Measurements from ENCODE around the gene KRTAP6-1. TPM values are rescaled to one million over a fixed set of nuclear protein-coding genes. Genes with fewer than 3 reads are reported as not detected.

The KRTAP6-1 gene
- total RNA-seq, 6 experiments from 2014 or later: not detected

DNA sequence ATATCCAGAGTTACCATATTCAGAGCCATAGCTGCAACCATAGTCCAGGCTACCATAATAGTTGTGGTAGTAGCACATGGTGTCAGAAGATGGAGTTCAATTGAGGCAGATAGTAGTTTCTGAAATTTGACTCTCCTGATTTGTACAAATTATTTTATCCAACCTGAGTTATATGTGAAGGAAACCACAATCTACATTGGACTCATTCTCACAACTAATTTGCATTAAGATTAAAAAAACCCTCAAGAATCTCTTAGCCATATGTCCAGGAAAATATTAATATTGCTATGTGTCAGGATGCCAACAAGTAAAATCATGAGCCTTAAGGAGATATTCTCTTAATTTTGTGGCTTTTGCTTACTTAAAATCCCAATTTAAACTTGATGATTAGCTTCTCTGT, 23.4 kb downstream of the KRTAP6-1 start, which contains the start of gene KRTAP22-2:
Gene KRTAP22-2 (minus strand): TSS at position 101 of the 400 bp plus-strand sequence.
- Histone ChIP-seq H3K27me3 (no peaks in the 10 kb centered on the region), H3K4me3 (no peak within 1 kb of the TSS), H3K9me3 (no peaks in the 10 kb centered on the region), H3K27ac (no peak within 1 kb of the TSS), H3K36me3 (no peaks in the 10 kb centered on the region), H3K4me1 (no peaks in the 10 kb centered on the region)
- no peak for TF ChIP-seq POLR2A (IDR thresholded peaks at IDR 0.05)
- TF ChIP-seq, protein P1, sequence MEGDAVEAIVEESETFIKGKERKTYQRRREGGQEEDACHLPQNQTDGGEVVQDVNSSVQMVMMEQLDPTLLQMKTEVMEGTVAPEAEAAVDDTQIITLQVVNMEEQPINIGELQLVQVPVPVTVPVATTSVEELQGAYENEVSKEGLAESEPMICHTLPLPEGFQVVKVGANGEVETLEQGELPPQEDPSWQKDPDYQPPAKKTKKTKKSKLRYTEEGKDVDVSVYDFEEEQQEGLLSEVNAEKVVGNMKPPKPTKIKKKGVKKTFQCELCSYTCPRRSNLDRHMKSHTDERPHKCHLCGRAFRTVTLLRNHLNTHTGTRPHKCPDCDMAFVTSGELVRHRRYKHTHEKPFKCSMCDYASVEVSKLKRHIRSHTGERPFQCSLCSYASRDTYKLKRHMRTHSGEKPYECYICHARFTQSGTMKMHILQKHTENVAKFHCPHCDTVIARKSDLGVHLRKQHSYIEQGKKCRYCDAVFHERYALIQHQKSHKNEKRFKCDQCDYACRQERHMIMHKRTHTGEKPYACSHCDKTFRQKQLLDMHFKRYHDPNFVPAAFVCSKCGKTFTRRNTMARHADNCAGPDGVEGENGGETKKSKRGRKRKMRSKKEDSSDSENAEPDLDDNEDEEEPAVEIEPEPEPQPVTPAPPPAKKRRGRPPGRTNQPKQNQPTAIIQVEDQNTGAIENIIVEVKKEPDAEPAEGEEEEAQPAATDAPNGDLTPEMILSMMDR (IDR thresholded peaks at IDR 0.05): no peak
- no peak for ATAC-seq
- DNase-seq: no peak
- intact Hi-C loops (cut with DNase I): no loop called here

DNA sequence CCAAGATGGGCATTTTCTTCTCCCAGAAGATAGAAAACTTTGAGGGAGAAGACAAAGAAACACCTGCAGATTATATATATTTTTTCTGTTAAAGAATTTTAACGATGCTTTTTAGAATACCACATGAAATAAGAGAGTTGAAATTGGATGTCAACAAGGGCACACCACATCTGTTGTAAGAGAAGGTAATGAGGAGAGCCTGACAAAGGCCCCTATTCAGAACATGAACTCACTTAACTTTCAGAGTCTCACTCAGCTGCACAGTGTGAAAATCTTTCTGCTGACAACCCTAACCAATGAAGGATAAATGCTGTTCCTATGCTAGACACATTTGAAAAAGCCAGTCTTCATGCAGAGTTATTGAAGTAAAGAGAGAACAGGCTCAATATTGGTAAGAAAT, 30.9 kb downstream of the KRTAP6-1 start:
- WGBS (ENCODE audit: insufficient coverage, low coverage, low lambda C conversion rate, missing lambda C conversion rate): 50% methylated on average over 1 of the region's 1 CpG
- Histone ChIP-seq H3K4me3 (no peak overlapping the region), H3K36me3 (no peaks in the 10 kb centered on the region), H3K27me3 (no peaks in the 10 kb centered on the region), H3K27ac (no peak overlapping the region), H3K9me3 (no peaks in the 10 kb centered on the region), H3K4me1 (no peaks in the 10 kb centered on the region)
- ATAC-seq: no peak
- intact Hi-C loops (cut with DNase I): no loop called here
- no peak for DNase-seq
- TF ChIP-seq POLR2A (IDR thresholded peaks at IDR 0.05): no peak
- TF ChIP-seq, protein P1 (IDR thresholded peaks at IDR 0.05): no peak

DNA sequence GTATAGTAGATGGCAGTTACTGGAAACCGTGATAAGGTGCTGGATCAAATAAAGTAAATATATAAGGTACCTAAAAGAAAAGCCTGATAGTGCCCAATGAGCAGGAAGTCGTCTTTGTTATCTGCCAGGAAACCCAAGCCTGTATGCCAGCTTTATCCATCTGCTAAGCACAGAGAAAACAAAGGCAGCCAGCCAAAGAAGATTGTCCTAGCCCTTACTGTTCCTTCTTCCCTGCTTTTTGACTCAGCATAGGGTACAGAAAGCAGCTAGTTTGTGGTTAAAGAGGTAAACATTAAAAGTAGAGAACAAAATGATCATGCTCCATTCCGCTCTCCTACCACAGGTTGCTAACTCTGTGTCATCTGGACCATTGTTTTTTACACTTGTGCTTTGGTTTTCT, 33.6 kb downstream of the KRTAP6-1 start:
- Histone ChIP-seq H3K27me3 (no peaks in the 10 kb centered on the region), H3K27ac (no peak overlapping the region), H3K9me3 (no peaks in the 10 kb centered on the region), H3K4me3 (no peak overlapping the region), H3K4me1 (no peaks in the 10 kb centered on the region), H3K36me3 (no peaks in the 10 kb centered on the region)
- no peak for ATAC-seq
- DNase-seq: no peak
- WGBS (ENCODE audit: insufficient coverage, low coverage, low lambda C conversion rate, missing lambda C conversion rate): 41% methylated on average over 3 of the region's 3 CpGs
- intact Hi-C loops (cut with DNase I): no loop called here
- TF ChIP-seq, protein P1 (IDR thresholded peaks at IDR 0.05): no peak
- no peak for TF ChIP-seq POLR2A (IDR thresholded peaks at IDR 0.05)

DNA sequence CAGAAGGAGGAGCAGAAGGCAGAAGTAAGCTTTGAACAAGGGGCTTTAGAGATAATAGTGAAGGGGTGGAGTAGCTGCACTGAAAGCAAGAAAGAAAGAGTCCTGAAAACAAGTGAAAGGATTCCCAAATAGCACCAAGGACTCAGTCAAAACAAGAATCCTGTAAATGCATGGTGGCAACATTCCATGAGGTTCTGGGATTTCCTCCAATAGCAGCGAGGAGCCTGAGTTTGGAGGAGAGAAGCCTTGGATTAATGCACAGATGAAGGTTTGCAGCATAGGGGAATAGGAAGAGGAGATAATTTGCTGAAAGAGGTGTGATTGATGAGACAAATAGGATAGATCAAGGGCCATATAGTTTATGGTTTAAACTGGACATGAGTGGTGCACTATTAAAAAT, 34.4 kb downstream of the KRTAP6-1 start:
- intact Hi-C loops (cut with DNase I): no loop called here
- no peaks in the 10 kb centered on the region for H3K36me3 ChIP-seq
- H3K9me3 ChIP-seq: no peaks in the 10 kb centered on the region
- DNase-seq (no peak), ATAC-seq (no peak)
- no peaks in the 10 kb centered on the region for H3K4me1 ChIP-seq
- H3K27me3 ChIP-seq: no peaks in the 10 kb centered on the region
- H3K4me3 ChIP-seq: no peak overlapping the region
- no peak overlapping the region for H3K27ac ChIP-seq
- TF ChIP-seq POLR2A (IDR thresholded peaks at IDR 0.05): no peak
- TF ChIP-seq, protein P1 (IDR thresholded peaks at IDR 0.05): no peak
- 33% methylated on average over 1 of the region's 1 CpG for WGBS (ENCODE audit: insufficient coverage, low coverage, low lambda C conversion rate, missing lambda C conversion rate)

DNA sequence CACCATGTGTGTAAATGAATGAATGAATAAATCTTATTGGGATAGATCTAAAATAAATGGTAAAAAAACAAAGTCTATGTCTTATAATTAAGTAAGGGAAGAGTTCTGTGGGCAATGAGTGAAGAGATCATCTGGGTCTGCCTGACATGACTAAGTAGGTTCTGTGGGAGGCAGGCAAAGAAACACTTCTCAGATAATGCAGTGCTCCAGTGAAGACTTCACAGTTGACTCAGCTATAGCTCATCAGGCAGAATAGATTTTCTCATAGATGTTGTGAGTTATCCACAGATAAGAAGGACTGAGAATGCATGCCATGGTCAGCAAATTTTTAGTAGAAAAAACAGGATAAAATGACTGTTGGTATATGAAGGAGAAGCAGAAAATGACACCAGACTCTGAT, 36.0 kb downstream of the KRTAP6-1 start:
- intact Hi-C loops (cut with DNase I): no loop called here
- H3K4me1 ChIP-seq: no peaks in the 10 kb centered on the region
- no peak for ATAC-seq
- H3K27me3 ChIP-seq: no peaks in the 10 kb centered on the region
- no peak overlapping the region for H3K27ac ChIP-seq
- DNase-seq: no peak
- H3K4me3 ChIP-seq: no peak overlapping the region
- no peaks in the 10 kb centered on the region for H3K36me3 ChIP-seq
- TF ChIP-seq, protein P1 (IDR thresholded peaks at IDR 0.05): no peak
- no peak for TF ChIP-seq POLR2A (IDR thresholded peaks at IDR 0.05)
- H3K9me3 ChIP-seq: no peaks in the 10 kb centered on the region

Data from right lobe of liver (tissue), 6 donors.